ENCODE results near the gene TLE2. TPM values are rescaled to one million over a fixed set of nuclear protein-coding genes. Genes with fewer than 3 reads are reported as not detected.

Gene TLE2
- total RNA-seq, 1 experiment from 2014 or later, result 6.2 TPM

- BruUV-seq (replicated peaks), result no TSS peak
- TF ChIP-seq, protein P1, sequence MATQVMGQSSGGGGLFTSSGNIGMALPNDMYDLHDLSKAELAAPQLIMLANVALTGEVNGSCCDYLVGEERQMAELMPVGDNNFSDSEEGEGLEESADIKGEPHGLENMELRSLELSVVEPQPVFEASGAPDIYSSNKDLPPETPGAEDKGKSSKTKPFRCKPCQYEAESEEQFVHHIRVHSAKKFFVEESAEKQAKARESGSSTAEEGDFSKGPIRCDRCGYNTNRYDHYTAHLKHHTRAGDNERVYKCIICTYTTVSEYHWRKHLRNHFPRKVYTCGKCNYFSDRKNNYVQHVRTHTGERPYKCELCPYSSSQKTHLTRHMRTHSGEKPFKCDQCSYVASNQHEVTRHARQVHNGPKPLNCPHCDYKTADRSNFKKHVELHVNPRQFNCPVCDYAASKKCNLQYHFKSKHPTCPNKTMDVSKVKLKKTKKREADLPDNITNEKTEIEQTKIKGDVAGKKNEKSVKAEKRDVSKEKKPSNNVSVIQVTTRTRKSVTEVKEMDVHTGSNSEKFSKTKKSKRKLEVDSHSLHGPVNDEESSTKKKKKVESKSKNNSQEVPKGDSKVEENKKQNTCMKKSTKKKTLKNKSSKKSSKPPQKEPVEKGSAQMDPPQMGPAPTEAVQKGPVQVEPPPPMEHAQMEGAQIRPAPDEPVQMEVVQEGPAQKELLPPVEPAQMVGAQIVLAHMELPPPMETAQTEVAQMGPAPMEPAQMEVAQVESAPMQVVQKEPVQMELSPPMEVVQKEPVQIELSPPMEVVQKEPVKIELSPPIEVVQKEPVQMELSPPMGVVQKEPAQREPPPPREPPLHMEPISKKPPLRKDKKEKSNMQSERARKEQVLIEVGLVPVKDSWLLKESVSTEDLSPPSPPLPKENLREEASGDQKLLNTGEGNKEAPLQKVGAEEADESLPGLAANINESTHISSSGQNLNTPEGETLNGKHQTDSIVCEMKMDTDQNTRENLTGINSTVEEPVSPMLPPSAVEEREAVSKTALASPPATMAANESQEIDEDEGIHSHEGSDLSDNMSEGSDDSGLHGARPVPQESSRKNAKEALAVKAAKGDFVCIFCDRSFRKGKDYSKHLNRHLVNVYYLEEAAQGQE (IDR thresholded peaks at IDR 0.05; ENCODE audit: insufficient read depth in 1 of 2, low read depth in 2 of 2, low read length in 1 of 2), result no peak
- TF ChIP-seq POLR2AphosphoS5 (IDR thresholded peaks at IDR 0.05; ENCODE audit: low read depth, low read length) (no peak), TCF7L2 (IDR thresholded peaks at IDR 0.05; ENCODE audit: low read depth, low read length) (no peak), SIN3A (IDR thresholded peaks at IDR 0.05; ENCODE audit: borderline replicate concordance, insufficient read depth, low read depth, low read length) (no peak)
- TF ChIP-seq, protein P2, sequence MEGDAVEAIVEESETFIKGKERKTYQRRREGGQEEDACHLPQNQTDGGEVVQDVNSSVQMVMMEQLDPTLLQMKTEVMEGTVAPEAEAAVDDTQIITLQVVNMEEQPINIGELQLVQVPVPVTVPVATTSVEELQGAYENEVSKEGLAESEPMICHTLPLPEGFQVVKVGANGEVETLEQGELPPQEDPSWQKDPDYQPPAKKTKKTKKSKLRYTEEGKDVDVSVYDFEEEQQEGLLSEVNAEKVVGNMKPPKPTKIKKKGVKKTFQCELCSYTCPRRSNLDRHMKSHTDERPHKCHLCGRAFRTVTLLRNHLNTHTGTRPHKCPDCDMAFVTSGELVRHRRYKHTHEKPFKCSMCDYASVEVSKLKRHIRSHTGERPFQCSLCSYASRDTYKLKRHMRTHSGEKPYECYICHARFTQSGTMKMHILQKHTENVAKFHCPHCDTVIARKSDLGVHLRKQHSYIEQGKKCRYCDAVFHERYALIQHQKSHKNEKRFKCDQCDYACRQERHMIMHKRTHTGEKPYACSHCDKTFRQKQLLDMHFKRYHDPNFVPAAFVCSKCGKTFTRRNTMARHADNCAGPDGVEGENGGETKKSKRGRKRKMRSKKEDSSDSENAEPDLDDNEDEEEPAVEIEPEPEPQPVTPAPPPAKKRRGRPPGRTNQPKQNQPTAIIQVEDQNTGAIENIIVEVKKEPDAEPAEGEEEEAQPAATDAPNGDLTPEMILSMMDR (IDR thresholded peaks at IDR 0.05), result no peak
- Histone ChIP-seq H3K4me3 (ENCODE audit: low read depth in 2 of 2, low read length in 2 of 2) (no peak overlapping the region), H3K9me3 (ENCODE audit: control insufficient read depth, insufficient read depth, low read depth, low read length) (no peaks in the 10 kb centered on the region), H3K4me1 (ENCODE audit: control insufficient read depth, insufficient read depth, low read length) (peaks cover 3% of the 10 kb centered on the region), H3K27ac (ENCODE audit: low read length) (no peak overlapping the region), H3K36me3 (ENCODE audit: control insufficient read depth, insufficient read depth, low read length) (no peaks in the 10 kb centered on the region), H3K27me3 (ENCODE audit: control insufficient read depth, insufficient read depth, low read length) (no peaks in the 10 kb centered on the region)
- intact Hi-C loops (cut with micrococcal nuclease; ENCODE audit: unreplicated experiment) (no loop called here), in situ Hi-C loops (cut with HindIII; ENCODE audit: low pct_unique_long_range_greater_than_20kb, low sequenced_read_pairs) (no loop called here)
- ChIA-PET CTCF (no interaction called here), POLR2A (no interaction called here)
- ATAC-seq (no peak), DNase-seq (ENCODE audit: low read depth, low spot score) (no peak)
Measured at GRCh38 chr19:3067563-3067962, 38.5 kb upstream of the TLE2 start.

- ATAC-seq (no peak), DNase-seq (ENCODE audit: low read depth, low spot score) (no peak)
- CTCF ChIA-PET, result no interaction called here
- Histone ChIP-seq H3K4me1 (ENCODE audit: control insufficient read depth, insufficient read depth, low read length) (peaks cover 3% of the 10 kb centered on the region), H3K36me3 (ENCODE audit: control insufficient read depth, insufficient read depth, low read length) (no peaks in the 10 kb centered on the region), H3K9me3 (ENCODE audit: control insufficient read depth, insufficient read depth, low read depth, low read length) (no peaks in the 10 kb centered on the region), H3K4me3 (ENCODE audit: low read depth in 2 of 2, low read length in 2 of 2) (no peak overlapping the region), H3K27ac (ENCODE audit: low read length) (no peak overlapping the region), H3K27me3 (ENCODE audit: control insufficient read depth, insufficient read depth, low read length) (no peaks in the 10 kb centered on the region)
- intact Hi-C loops (cut with micrococcal nuclease; ENCODE audit: unreplicated experiment) (no loop called here), in situ Hi-C loops (cut with HindIII; ENCODE audit: low pct_unique_long_range_greater_than_20kb, low sequenced_read_pairs) (no loop called here)
- TF ChIP-seq TCF7L2 (IDR thresholded peaks at IDR 0.05; ENCODE audit: low read depth, low read length), result no peak
- no peak for TF ChIP-seq POLR2AphosphoS5 (IDR thresholded peaks at IDR 0.05; ENCODE audit: low read depth, low read length)
- TF ChIP-seq, protein P1 (IDR thresholded peaks at IDR 0.05; ENCODE audit: insufficient read depth in 1 of 2, low read depth in 2 of 2, low read length in 1 of 2), result no peak
- TF ChIP-seq, protein P2 (IDR thresholded peaks at IDR 0.05), result no peak
- TF ChIP-seq SIN3A (IDR thresholded peaks at IDR 0.05; ENCODE audit: borderline replicate concordance, insufficient read depth, low read depth, low read length), result no peak
- no TSS peak for BruUV-seq (replicated peaks)
- POLR2A ChIA-PET, result no interaction called here
Measured at GRCh38 chr19:3066482-3067049, 37.5 kb upstream of the TLE2 start.

All from Panc1 (cell line).